ENCODE results near the gene SERPIND1.

SERPIND1 gene

DNA sequence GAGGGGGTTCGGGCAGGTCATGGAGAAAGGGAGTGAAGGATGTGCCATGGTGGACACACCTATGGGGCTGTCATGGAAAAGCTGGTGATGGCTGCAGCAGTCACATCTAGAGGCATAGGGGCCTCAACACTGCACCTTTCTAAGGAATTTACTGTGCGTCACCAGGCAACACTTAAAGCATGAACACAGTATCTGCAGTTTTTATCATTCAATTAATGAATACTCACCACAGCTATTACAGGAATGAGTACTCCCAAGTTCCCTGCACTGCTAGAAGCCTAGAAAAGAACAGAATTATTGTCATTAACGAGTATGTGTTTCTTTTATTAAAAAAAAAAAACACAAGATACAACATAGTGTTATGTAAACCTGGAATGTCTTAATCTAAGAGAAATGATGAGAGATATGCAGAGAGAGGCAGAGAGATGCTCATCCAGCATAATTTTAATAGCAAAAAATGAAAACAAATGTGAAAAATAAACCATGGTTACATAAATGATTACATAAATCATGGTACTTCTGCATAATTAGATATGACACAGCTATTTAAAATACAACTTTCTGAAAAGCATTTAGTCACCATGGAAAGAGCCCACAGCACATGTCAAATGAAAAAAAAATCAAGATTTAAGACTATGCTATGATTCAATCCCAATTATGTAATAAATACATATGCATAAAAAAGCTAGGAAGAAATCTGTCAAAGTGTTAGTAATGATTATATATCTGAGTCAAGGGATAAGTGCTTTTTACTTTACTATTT, 19.2 kb downstream of the SERPIND1 start:
- DNase-seq, result no peak

DNA sequence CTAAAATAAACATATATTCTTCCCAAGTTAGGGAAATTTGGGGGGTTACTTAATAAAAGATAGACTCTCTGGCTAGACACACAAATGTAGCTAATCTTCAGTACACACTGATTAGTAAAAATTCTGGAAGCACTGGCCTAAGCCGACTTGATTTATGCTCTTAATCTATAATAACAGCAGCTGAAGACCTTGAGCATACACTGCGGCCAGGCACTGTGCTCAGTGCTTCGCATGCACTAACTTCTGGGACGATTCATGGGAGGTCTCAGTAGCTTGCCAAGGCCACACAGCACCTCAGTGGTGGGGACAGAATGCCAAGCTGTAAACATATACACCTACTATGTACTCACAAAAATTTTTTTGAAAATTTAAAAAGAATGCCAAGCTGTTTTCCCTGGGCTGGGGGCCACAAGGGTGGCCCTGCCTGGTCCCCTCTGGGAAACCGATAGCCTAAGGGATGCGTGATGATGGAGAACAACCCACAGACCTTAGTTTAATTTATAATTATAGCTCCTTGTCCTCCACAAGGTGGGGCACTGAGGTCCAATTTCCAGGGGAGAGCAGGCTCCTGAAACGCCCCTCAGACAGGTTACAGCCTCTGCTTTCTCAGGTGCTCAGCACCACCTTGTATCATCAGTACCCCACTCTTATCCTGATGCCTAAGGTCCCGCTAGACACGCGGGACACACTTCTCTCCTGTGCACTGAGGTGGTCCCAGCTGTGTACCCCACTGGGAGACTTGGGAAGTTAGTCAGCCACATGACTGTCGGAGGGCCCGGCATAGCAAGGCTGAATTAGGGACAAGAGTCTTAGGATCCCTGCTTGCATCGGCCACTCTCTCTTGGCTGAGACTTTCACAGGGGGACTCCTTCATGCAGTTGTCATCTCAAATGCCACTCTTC, 20.1 kb downstream of the SERPIND1 start:
- no peak for DNase-seq

DNA sequence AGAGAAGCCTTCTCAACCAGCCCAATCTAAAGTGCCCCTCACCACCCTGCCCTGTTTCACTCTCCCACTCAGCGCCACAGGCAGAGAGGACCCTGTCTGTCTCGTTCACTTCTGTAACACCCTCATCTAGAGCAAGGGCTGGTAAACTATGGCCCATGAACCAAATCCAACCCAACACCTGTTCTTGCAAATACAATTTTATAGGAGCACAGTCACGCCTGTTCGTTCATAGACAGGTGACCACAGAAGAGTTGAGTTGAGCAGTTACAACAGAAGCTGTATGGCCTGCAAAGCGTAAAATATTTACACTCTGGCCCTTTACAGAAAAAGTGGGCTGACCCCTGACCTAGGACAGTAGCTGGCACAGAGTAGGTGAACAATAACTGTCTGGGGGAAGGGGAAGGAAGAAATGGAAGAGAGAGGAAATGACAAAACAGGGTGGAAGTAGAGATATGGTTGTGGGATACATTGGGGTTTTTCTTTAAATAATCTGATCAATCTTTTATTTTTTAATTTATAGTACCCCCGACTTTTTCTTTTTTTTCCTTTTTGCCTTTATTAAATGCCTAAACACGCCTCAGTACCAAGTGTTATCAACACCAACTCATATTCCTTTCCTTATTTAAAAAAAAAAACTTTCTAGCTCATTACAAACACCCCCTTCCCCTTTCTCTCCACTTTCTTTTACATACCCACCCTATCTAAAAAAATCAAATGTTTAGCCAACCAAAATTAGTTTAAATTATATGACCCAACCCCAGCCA, 20.9 kb downstream of the SERPIND1 start:
- DNase-seq, result no peak

DNA sequence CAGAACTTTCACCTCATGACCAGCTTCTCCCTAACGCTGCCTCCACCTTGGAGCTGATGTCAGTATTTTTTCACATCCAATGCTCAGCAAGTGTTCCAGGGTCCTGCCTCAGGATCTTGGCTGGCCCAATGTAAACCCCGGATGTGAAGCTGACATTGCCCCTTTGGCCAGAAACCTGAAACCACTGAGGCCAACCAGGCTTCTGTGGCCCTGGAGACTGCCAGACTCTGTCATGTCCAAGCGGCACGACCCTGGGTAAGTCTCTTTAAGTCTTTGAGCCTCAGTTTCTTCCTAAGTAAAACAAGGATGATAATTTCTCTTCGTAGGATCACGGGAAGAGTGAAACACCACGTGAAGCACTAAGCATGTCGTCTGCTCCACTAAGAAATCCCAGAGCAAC, 22.8 kb downstream of the SERPIND1 start:
- no peak for DNase-seq

DNA sequence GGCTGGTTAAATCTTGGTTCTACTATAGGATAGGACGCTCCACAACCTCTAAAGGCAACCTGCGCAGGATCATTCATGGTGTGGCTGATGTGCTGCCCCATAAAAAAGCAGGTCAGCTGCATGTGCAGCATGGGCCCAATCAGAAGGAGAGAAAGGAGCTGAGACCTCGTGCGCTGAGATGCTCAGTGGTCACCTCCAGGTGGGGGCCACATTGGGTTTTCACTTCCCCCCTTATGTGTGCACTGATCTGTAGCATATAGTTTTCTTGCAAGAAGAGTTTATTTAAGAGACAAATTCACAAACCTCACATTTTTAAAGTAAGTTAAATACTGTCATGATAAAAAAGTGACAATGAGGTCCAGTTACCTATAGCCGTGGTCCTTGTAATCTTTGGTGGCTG, 24.3 kb downstream of the SERPIND1 start:
- DNase-seq, result no peak

DNA sequence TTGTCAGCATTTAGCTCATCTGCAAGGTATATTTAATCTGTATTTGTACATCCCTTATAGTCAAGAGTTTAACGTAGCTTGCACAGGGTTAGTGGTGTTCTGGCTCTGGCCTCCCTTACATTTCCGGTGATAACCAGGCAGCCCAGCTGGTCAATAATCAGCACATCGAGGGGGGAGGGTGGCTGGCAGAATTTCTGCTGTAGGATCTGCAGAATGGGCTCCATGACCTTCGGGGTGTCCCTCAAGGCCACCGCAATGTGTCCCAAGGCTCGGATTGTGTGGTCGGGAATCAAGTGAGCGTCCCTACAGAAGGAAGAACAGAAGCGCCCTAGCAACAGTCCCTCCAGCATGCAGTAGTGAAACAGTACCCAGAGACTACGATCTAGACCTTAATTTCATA, 25.1 kb downstream of the SERPIND1 start:
- DNase-seq, result no peak

DNA sequence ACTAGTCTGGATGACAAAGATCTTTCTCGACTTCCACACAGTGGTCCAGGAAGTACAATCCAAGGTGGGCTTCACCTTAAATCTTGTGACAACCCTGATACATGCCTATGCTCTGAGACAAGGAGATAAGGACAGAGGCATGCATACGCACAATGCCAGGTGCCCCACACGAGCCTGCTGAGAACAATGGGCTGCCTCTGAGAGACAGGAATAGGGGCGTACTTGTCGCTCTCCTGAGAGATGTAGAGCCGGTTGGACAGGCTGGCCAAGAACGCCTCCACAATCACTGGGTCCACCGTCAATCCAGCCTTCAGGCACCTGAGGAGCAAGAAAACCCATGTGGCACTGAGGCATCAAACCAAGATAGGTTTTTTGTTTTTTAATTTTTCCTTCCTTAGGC, 25.5 kb downstream of the SERPIND1 start:
- DNase-seq, result no peak

DNA sequence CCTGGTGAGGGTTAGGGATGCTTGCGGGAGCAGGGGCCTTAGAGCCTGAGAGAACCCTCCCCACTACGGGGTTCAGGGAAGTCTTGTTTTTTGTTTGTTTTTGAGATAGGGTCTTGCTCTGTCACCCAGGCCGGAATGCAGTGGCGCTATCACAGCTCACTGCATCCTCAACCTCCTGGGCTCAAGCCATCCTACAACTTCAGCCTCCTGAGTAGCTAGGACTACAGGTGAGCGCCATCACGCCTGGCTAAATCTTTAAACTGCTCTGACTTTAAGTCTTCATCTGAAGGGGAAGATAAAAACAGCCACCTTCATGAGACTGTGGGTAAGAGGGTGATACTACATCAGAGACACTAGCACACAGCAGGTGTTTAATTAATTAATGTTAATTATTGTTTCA, 28.5 kb downstream of the SERPIND1 start:
- DNase-seq, result no peak

DNA sequence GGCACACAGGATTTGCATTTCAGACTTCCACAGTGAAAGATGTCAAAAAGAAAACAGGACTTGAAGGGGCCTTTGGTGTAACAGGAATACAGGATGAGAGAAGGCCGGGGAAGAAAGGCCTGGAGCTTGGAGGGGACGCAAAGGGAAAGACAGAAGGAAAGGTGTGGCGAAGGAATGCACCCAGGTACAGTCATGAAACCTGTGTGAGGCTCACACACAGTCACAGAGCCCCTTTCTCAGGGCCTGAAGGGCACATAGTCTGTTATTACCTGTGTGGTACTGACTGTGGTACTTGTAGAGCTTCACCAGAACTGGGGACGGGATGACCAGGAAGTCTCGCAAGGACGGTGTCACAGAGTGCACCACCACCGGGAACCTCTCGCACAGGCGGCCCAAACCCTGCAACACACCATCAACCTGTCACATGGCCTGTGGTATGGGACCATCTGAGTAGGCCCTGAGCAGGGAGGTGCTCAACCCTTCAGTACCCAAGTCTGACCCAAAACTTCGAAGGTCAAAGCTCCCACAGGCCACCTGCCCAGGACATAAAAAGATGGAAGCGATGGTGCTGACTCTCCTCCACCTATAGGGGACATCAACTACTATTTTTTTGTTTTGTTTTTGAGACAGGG, 29.1 kb downstream of the SERPIND1 start:
- DNase-seq, result no peak

DNA sequence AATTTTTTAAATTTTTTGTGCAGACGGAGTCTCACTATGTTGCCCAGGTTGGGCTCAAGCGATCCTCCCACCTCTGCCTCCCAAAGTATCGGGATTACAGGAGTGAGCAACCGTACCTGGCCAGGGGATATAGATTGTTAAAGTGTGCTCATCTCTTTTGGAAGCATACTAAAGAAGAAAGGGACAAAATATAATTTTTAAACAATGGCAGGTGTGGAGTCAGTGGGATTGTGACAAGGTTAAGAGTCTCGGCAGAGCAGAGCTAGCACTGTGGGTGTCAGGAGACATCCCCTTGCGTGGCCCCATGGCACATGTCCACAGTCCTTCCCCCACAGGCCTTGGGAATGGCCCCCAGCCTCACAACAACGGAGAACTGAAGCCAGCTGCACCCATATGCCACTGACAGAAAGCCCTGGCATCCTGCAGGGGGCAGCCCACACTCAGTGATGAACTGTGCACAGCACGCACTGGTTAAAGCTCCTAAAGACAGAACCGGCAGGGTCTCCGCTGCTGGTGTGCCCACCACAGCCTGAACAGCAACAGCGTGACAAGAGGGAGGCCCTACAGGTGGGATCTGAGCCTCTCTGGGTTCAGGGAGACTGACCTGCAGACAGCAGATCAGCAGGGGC, 29.9 kb downstream of the SERPIND1 start:
- peak; percentile 20 for DNase-seq

DNA sequence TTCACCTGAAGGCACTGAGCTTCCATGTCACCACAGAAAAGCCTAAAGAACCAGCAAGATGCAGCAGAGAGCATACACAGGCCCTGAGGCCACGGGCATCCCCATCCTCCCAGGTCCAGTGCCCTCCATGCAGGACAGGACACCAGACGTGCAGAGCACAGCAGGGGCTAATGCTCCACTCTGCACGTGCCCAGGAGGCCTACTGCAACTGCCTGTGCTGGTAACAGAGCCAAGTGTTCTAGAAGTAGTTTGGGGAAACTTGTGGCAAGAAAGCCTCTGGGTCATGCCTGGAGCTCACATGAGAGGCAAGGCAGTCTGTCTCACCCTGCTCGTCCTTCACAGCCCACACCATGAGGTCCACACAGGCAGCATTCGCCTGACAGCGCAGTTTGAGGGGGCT, 30.7 kb downstream of the SERPIND1 start:
- DNase-seq, result no peak

DNA sequence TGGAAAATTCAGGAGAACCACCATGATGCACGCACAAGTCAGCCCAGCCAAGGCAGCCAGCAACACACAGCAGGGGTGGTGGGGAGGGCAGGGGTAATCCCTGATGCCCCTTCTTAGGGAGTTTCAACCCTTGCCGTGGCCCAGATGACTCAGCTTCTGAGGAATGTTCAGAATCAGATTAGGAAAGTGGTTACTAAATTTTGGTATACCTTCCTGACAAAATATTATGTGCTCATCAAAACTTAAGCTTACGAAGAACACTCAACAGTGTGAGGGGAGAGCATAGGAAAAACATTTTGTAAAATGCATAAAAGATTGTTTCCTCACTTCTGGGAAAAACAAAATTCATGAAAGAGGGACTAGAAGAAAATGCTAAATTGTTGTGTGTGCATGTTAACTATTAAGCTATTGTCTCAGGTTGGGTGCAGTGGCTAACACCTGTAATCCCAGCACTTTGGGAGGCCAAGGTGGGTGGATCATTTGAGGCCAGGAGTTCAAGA, 32.1 kb downstream of the SERPIND1 start:
- DNase-seq, result peak; percentile 59

DNA sequence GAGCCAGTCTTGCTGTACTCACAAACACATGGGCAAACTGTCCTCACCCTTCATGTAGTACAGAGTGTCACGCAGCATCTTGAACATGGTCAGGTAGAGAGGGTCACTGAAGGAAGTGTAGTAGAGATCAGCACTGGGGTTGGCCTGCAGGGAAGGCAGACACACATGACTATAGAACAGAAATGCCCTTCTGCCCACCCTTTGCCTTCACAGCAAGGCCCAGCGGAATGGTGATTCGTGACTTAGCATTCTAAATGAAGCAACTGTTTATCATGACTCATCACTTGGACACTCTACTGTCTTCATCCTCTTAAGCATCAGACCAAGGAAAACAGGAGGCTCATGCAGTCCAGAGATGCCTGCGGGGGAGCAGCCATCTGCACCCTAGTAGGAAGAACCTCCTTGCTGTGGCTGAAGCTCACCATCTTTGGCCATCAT, 33.4 kb downstream of the SERPIND1 start:
- DNase-seq, result peak; percentile 94

DNA sequence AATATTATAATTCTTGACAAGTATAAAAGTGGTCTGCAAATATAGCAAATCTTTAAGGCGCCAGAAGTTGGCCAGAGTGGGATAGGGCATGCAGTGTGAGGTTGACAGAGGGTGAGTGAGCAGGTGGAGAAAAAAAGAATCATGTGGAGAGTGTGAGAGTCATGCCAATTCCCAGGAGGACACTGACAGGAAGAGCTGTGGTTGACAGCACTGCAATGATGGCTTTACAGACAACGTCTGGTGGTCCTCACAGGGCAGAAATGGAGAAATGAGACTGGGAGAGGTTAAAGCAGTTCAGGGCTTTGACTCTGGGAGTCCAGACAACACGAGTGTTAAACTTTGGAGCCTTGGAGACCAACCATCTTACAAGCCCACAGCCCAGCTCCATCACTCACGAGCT, 34.9 kb downstream of the SERPIND1 start:
- peak; percentile 4 for DNase-seq

DNA sequence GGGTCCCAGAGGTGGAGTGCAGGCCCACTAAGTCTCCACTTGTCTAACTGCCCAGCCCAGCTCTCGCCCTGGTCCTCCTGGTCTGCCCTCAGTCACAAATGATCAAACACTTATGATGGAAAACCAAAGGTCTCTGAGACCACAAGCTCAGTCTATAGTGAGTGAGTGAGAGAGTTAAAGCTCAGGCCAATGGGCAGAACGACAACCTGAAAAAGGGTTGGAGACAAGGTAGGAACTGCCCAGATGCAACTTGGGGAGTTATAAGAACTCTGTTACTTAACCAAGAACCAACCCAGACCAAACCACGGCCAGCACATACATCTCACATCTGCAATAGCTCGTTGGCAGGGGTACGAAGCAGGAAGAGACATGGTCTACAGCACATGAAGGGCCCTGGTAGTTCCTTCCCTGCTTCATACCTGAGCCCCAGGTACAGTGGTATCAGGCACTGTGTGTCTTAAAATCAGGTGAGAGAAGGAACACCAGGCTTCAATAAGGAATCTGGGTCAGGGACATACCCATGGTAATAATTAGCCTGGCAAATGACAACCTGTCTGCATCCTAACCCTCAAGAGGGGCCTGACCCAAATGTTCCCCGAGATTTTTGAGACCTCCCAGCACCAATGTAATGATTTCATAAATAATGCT, 35.7 kb downstream of the SERPIND1 start:
- DNase-seq, result no peak

DNA sequence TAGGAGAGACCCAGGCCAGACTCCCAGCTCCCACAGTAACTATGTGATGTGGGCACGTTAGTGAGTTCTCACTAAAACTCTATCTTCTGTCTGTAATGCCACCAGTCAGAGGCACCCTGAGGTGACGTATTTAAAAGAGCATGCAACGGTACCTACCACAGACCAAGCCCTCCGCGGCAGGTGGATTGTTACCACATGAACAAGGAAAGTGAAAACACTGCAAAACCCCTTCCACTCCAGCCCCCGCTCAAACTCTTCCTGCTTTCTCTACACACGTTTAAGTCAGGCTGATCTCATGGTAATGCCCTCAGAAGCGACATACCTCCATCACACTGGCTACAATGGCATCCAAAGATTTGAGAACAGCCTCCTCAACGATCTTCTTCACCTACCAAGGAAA, 36.7 kb downstream of the SERPIND1 start:
- no peak for DNase-seq

DNA sequence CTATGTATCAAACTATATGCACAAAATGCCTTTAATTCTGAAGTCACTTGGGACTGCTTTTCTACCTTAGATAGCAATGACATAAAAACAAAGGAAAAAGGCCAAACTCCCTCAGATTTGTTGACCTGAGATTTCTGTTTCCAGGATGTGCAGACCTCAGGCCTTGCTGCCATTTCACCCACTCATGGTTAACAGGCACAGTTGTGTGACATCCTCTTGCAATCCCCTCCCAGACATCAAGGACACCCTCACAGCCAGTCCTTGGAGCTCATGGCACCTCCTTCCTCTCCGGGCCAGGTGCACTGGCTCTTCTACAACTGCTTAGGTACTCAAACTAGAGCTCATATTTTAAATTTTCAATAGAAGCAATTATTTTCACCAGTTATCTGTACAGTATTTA, 37.3 kb downstream of the SERPIND1 start:
- no peak for DNase-seq

DNA sequence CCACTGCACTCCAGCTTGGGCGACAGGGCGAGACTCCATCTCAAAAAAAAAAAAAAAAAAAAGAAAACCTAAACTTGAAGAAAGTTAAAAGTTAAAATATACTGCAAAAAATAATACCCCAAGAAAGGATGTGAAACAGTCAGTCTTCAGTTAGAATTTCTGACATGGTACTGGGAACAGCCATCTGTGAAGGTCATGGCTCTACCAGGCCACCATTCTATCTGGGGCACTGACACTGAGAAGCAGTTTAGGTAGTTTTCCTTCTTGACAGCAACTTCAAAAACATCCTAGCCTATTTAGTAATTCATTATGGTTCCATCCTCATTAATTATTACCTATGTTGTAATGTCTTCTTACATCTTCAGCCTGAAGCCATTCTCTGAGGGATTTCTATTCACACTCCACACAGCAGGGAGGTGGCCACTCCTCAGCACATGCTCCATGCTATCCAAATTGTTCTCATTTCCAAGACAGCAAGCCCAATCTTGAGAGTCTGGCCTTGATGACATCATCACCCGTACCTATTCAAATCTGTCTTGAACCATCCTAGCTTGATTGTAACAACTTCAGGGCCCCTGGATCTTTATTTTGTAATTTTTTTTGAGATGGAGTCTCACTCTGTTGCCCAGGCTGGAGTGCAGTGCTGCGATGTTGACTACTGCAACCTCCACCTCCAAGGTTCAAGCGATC, 38.2 kb downstream of the SERPIND1 start:
- DNase-seq, result no peak

DNA sequence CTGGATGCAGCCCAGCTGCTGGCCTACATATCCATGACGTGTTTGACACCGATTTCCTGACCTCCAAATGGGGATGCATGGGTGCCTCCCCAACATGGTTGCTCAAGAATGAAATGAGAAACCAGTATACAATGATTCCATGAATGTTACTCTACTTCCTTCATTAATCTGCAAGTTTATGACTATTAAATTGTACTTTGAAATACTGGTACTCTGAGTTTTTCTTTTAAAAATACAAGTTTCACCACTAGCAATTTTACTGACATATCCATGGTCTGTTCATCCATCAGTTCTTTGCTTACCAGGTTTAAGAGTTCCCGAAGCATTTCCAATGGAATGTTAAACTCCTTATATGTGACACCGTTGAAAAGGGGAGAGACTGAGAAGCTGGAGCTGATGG, 39.1 kb downstream of the SERPIND1 start:
- no peak for DNase-seq

DNA sequence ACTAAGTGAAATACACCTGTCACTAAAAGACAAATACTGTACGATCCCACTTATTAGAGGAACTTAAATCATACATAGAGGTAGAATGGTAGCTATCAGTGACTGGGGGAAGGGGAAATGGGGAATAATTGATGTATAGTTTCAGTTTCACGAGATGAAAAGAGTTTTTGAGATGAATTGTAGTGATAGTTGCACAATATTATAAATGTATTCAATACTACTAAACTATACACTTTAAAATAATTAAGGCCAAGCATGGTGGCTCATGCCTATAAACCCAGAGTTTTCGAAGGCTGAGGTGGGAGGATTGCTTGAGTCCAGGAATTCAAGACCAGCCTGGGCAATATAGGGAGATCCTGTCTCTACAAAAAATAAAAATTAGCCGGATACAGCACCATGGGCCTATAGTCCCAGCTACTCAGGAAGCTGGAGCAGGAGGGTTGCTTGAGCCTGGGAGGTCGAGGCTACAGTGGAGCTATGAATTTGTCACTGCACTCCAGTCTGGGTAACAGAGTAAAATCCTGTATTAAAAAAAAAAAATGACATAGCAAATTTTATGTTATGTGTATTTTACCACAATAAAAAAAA, 40.4 kb downstream of the SERPIND1 start:
- DNase-seq, result no peak
